IPS DF 6.9 (cell line): ENCODE results near the gene UBE3B.

Experiments used
- DNase-seq: peaks from one replicate; pipeline ENCODE4 v3.0.0-alpha.2; 2013; ENCODE audit warnings: low read depth, low spot score
- H3K27ac ChIP-seq: one replicate; pipeline ENCODE4 v1.5.1; 2013; ENCODE audit warnings: low read length, control low read depth
- H3K27me3 ChIP-seq: 2 replicates; pipeline ENCODE4 v1.6.1; 2013; ENCODE audit warnings: mild to moderate bottlenecking, low read length; ENCODE audit not compliant: control insufficient read depth, insufficient read depth
- H3K36me3 ChIP-seq: 2 replicates; pipeline ENCODE4 v1.6.1; 2013; ENCODE audit warnings: low read length; ENCODE audit not compliant: control insufficient read depth, insufficient read depth
- H3K4me1 ChIP-seq: 2 replicates; pipeline ENCODE4 v1.6.1; 2013; ENCODE audit warnings: low read length; ENCODE audit not compliant: control insufficient read depth, insufficient read depth
- H3K4me3 ChIP-seq: 2 replicates; pipeline ENCODE4 v1.5.1; 2013; ENCODE audit warnings: mild to moderate bottlenecking, low read length
- H3K9me3 ChIP-seq: 2 replicates; pipeline ENCODE4 v1.6.1; 2013; ENCODE audit warnings: low read length, inconsistent platforms; ENCODE audit not compliant: control insufficient read depth, insufficient read depth
- WGBS: extraction: QIAGEN DNeasy Blood & Tissue Kit; methylation state at CpG from one replicate; pipeline ENCODE4 v1.1.7; 2013; ENCODE audit warnings: mixed read lengths, missing lambda C conversion rate; ENCODE audit not compliant: insufficient read length, insufficient coverage; 5-methylcytosine and 5-hydroxymethylcytosine counted together

Gene UBE3B

DNA sequence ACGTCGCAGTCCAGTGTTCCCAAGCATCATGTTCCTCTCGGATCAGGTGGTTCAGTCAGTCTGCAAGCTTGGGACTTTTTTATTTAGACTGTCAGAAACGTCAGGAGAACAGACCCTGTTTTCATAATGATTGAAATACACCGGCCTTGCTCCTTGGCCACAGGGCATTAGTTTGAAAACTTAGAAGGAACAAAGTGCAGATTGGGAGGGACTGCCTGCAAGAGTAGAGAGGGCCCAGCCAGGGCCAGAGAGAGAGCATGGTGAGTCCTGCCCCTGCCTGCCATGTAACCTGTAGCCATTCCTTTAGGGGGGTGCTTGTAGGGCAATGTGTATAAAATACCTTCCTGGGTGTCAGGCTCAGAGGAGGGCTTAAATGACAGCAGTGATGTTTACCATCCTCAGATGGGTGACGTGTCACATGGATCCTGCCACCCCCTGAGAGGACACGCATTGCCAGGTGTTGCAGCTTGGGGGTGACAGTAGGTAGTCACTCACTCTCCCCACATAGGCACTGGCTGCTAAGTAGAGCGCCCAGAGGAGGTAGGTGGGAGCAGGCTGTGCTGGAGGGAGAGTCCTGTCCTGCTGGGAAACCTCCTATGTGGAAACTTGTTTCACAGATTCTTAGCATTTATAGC lies 50.2 kb downstream of the UBE3B start:
- Histone ChIP-seq H3K9me3 (no peaks in the 10 kb centered on the region), H3K4me3 (no peak overlapping the region), H3K4me1 (0 out of 2 replicates have a peak, but pooled peaks cover 2% of the 10 kb centered on the region), H3K36me3 (0 out of 2 replicates have a peak, but pooled peaks cover 2% of the 10 kb centered on the region), H3K27ac (no peak overlapping the region), H3K27me3 (no peaks in the 10 kb centered on the region)
- no CpG with 5 or more reads among the region's 8 CpGs for WGBS
- DNase-seq, result no peak

DNA sequence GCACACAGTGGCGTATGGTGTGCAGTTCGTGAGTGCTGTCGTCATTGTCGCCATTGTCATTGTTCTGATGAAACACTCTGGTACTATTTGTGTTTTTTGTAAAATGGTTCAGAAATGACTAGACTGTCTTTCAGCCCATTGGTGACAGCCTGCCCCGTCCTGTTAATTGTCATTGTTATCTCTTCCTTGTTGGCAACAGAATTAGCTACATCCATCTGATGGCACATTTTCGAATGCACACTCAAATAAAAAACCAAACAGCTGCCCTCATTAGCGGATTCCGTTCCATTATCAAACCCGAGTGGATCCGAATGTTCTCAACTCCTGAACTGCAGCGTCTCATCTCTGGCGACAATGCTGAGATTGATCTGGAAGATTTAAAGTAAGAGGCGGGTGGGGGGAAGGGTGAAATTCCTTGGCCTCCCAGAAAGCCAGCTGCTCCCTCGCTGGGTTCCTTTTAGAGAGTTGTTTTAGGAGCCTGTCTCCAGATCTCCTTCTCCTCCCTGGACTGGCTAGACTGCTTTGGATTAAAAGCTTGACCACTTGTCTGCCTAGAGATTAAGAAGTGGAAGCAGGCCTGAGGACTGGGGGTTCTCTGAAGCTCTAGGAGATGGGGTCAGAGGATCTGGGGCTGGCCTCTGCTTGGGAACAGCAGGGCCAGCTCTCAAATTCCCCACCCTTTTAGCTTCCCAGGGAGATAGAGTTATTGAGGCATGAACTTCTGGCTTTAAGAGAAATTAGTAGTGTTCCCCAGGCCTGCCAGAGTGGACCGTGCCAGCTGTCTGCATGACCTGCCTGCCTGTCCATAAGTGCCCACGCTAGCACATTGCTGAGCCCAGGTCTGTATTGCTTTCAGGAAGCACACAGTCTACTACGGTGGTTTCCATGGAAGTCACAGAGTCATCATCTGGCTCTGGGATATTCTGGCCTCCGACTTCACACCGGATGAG lies 52.5 kb downstream of the UBE3B start:
- H3K27ac ChIP-seq, result no peak overlapping the region
- DNase-seq, result no peak
- no CpG with 5 or more reads among the region's 19 CpGs for WGBS
- H3K27me3 ChIP-seq, result no peaks in the 10 kb centered on the region
- 0 out of 2 replicates have a peak, but pooled peaks cover 2% of the 10 kb centered on the region for H3K4me1 ChIP-seq
- no peaks in the 10 kb centered on the region for H3K9me3 ChIP-seq
- no peak overlapping the region for H3K4me3 ChIP-seq
- peaks cover 11% of the 10 kb centered on the region for H3K36me3 ChIP-seq

DNA sequence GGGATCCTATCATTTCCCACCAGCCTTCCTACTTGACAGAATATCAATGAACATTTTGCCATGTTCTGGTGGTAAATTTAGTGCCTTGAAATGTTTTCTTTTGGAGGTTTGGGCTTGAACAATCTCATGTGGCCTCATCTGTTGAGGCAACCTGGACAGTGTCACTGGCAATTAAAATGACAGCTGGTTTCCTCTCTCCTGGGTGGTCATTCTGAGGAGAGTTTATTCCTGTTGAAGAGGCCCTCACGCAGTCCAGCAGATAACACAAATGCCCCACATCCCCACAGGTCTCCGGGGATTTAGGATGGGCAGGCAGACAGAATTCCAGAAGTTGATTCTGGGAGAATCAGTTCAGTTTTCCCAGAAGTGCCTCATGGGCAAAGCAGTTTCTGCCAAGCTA lies 54.0 kb downstream of the UBE3B start:
- Histone ChIP-seq H3K9me3 (no peaks in the 10 kb centered on the region), H3K36me3 (peaks cover 14% of the 10 kb centered on the region), H3K4me3 (no peak overlapping the region), H3K4me1 (0 out of 2 replicates have a peak, but pooled peaks cover 2% of the 10 kb centered on the region), H3K27ac (no peak overlapping the region), H3K27me3 (no peaks in the 10 kb centered on the region)
- DNase-seq, result no peak
- WGBS, result no CpG with 5 or more reads among the region's 2 CpGs

DNA sequence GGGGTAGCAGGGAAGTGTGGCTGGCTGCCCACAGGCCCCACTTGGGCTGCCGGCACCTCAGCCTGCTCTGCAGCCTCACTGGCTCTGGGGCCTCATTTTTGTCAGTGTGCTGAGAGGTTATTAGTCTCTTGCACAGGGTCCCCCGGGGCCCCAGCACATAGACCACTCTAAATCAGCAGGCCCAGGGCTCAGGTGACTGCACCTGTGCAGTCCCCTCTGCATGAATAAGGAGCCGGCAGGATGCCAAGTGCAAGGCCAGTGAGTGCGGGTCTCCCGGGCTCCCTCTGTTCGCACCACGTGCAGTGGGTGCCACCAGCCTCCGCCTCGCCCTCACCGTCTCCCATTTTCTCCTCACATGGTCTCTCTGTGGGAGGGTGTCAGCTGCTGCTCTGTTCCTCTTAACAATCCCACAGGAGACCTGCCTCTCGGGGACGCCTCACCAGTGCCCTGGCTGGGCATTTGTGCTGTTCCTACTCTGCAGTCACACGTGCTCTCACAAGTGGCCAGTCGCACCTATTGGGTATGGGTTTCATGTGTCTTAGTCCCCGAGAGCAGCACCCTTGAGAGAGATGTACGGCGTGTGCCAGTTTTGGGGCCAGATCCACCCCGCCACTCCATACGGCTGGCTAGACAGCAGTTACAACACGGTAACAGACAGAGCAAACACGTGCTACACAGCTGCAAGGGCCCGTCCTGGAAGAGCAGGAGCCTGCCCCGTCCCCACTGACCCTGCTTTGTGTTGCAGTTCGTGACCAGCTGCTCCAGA lies 55.5 kb downstream of the UBE3B start:
- no peaks in the 10 kb centered on the region for H3K9me3 ChIP-seq
- DNase-seq, result no peak
- H3K27ac ChIP-seq, result no peak overlapping the region
- H3K4me3 ChIP-seq, result no peak overlapping the region
- 0 out of 2 replicates have a peak, but pooled peaks cover 2% of the 10 kb centered on the region for H3K4me1 ChIP-seq
- H3K27me3 ChIP-seq, result no peaks in the 10 kb centered on the region
- peaks cover 14% of the 10 kb centered on the region for H3K36me3 ChIP-seq
- WGBS, result no CpG with 5 or more reads among the region's 24 CpGs

DNA sequence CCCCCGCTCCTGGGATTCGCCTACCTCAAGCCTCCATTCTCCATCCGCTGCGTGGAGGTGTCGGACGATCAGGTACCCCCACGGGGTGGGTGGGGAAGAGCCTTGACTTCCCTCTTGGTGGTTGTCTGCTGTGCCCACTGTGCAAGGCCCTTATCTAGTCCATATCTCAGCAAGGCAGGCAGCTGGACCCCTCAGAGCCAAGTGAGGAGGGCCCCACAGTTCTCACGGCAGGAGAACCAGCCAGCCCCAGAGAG lies 56.0 kb downstream of the UBE3B start:
- DNase-seq, result no peak
- no peaks in the 10 kb centered on the region for H3K27me3 ChIP-seq
- no peaks in the 10 kb centered on the region for H3K9me3 ChIP-seq
- H3K36me3 ChIP-seq, result peaks cover 14% of the 10 kb centered on the region
- H3K4me1 ChIP-seq, result 0 out of 2 replicates have a peak, but pooled peaks cover 2% of the 10 kb centered on the region
- no CpG with 5 or more reads among the region's 8 CpGs for WGBS
- no peak overlapping the region for H3K27ac ChIP-seq
- no peak overlapping the region for H3K4me3 ChIP-seq

DNA sequence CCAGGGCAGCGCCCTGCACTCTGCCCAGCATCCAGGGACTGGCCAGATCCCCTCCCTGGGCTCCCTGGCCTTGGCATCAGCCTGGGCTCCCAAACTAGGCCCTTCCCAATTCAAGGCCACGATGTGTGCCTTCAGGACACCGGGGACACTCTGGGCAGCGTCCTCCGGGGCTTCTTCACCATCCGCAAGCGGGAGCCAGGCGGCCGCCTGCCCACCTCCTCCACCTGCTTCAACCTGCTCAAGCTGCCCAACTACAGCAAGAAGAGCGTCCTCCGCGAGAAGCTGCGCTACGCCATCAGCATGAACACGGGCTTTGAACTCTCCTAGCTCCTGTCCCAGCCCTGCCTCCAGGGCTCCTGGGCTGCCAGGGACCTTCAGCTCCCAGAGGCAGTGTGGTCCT lies 57.0 kb downstream of the UBE3B start:
- no CpG with 5 or more reads among the region's 15 CpGs for WGBS
- Histone ChIP-seq H3K27ac (no peak overlapping the region), H3K4me1 (0 out of 2 replicates have a peak, but pooled peaks cover 1% of the 10 kb centered on the region), H3K27me3 (no peaks in the 10 kb centered on the region), H3K4me3 (no peak overlapping the region), H3K9me3 (no peaks in the 10 kb centered on the region), H3K36me3 (peaks cover 14% of the 10 kb centered on the region)
- DNase-seq, result no peak

DNA sequence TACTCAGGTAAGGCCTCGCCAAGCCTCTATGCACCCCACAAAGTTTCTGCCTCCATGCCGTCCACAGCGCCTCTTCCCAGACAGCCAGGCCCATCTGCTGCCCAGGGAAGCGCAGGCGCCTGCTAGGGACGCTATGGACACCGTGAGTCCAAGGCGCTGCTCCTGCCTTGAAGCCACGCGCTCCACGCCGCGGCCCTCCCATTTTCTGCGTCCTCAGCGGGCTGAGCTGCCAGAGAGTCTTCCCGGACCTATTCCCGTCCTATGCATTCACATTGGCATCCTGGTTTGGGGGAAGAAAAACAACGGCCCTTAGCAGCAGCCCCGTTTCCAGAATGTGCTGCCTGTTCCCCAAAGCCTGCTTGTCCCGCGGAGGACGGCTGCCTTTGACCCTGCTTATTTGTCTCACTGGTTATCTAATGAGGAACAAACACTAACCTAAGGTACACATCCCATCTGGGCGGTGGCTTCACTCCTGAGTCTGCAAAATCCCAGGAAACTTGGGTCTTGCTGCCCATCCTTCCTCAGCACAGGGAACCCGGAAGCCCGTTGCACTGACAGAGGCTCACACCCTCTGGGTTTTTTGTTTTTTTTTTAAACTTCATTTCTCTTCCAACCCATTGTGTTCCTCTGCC lies 57.9 kb downstream of the UBE3B start:
- WGBS, result no CpG with 5 or more reads among the region's 25 CpGs
- H3K36me3 ChIP-seq, result peaks cover 12% of the 10 kb centered on the region
- no peaks in the 10 kb centered on the region for H3K27me3 ChIP-seq

DNA sequence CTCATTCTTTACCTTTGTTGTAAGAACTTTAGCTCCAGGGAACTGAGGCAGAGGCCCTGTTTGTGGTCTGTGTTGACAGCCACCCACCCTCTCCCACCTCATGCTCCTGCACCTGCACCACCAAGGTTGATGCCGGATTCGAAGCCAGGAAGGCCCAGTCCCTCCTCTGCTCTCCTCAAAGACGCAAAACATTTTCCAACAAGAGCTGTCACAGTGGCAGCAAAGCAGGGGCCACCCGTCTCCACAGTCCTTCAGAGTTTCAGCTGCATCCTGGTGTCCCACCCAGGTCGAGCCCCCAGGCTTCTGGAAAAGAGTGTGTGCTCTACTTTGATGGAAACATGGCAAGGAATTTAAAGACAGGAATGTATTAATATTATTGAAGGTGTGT lies 58.4 kb downstream of the UBE3B start:
- no CpG with 5 or more reads among the region's 5 CpGs for WGBS
- no peak overlapping the region for H3K4me3 ChIP-seq
- peaks cover 12% of the 10 kb centered on the region for H3K36me3 ChIP-seq

More for the DNA sequence above, 57.9 kb downstream of the UBE3B start:
- H3K4me3 ChIP-seq, result no peak overlapping the region
- DNase-seq, result no peak
- no peak overlapping the region for H3K27ac ChIP-seq
- no peaks in the 10 kb centered on the region for H3K9me3 ChIP-seq
- H3K4me1 ChIP-seq, result no peaks in the 10 kb centered on the region

DNA sequence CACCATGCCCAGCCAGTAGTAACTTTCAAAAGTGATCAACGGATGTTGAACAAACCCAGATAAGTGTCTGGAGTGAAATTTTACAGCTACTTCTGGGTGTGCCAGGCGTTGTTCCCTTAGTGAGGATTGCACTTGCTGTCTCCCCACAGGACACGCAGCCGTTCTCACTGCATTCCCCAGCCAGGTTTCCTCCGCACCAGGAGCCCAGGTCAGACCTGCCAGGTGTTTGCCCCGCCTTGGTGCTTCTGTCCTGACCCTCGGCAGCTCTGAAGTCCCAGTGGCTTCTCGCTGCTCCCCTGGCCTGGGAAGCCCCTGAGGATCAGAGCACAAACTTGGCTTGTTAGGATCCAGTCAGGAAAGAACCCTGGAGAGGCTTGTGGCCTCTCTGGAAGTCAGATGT lies 59.7 kb downstream of the UBE3B start:
- Histone ChIP-seq H3K4me1 (no peaks in the 10 kb centered on the region), H3K36me3 (peaks cover 12% of the 10 kb centered on the region), H3K9me3 (no peaks in the 10 kb centered on the region), H3K27ac (no peak overlapping the region), H3K27me3 (no peaks in the 10 kb centered on the region), H3K4me3 (no peak overlapping the region)
- no CpG with 5 or more reads among the region's 8 CpGs for WGBS
- no peak for DNase-seq

More for the DNA sequence above, 58.4 kb downstream of the UBE3B start:
- no peaks in the 10 kb centered on the region for H3K9me3 ChIP-seq
- no peak for DNase-seq
- no peaks in the 10 kb centered on the region for H3K4me1 ChIP-seq
- H3K27ac ChIP-seq, result no peak overlapping the region
- H3K27me3 ChIP-seq, result no peaks in the 10 kb centered on the region
